GM18502 (cell line): ENCODE results near the gene DENND6A.
"Not testable (repeated sequence)": the region's sequence is repeated elsewhere in the genome, so short reads cannot be mapped to it uniquely, and the experiment has no call there.

ENCODE experiments used
- ATAC-seq: cut with Tn5 transposase; IDR thresholded peaks from one replicate; pipeline ENCODE4 v1.9.1; 2021; ENCODE audit warnings: mild to moderate bottlenecking; ENCODE audit not compliant: unreplicated experiment, poor library complexity

DENND6A gene

GRCh38 chr3:57696801-57697321 lies 4.0 kb upstream of the DENND6A start:
- ATAC-seq = no peak

DNA sequence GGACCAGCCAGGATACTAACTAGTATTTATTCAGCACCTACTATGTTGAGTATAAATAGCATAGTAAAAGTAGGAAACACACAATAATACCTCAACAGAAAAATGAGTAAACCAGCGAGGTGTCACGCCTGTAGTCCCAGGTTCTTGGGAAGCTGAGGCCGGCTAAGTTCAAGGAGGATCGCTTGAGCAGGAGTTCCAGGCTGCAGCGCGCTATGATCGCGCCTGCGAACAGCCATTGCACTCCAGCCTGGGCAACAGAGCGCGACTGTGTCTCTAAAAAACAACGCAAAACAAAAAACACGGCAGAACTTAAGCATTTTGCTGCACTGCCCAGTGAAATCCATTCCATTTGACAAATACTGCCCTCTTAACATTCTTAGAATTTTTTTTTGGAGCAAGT lies 1.3 kb upstream of the DENND6A start:
- ATAC-seq = no peak

DNA sequence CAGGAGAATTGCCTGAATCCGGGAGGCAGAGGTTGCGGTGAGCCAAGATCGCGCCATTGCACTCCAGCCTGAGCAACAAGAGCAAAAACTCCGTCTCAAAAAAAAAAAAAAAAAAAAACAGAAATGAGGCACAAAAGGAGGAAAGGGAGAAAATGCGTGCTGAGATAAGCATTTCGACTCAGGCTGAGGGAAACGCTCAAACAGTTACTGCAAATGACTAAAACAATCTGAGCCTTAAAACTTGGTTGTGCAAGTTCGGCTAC lies 813 bp downstream of the DENND6A start:
- not testable (repeated sequence) for ATAC-seq

DNA sequence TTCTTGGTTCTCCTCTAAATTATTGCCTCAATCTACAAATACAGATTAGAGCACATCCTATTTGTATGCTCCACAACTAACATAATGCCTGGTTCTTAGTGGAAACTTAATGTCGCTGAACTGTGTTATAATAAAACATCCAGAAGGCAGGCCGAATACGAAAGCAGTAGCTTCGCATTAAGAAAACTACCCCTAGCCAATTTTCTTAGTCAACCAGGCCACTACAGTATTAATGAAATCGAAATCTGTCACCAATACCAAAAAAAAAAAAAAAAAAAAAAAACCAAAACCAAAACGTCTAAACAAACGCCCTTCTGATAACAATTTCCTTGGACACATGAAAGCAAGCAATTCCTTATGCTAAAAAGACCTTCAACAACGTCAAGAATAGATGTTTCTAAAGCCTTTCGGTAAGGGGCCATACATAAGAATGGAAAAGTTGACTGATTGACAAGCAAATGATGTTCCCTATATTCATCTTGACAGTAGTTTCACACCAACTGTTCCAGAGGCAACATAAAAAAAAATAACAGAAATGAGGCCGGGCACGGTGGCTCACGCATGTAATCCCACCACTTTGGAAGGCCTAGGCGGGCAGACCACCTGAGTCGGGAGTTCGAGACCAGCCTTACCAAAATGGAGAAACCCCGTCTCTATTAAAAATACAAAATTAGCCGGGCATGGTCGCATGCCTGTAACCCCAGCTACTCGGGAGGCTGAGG lies 1.3 kb downstream of the DENND6A start:
- no peak for ATAC-seq

DNA sequence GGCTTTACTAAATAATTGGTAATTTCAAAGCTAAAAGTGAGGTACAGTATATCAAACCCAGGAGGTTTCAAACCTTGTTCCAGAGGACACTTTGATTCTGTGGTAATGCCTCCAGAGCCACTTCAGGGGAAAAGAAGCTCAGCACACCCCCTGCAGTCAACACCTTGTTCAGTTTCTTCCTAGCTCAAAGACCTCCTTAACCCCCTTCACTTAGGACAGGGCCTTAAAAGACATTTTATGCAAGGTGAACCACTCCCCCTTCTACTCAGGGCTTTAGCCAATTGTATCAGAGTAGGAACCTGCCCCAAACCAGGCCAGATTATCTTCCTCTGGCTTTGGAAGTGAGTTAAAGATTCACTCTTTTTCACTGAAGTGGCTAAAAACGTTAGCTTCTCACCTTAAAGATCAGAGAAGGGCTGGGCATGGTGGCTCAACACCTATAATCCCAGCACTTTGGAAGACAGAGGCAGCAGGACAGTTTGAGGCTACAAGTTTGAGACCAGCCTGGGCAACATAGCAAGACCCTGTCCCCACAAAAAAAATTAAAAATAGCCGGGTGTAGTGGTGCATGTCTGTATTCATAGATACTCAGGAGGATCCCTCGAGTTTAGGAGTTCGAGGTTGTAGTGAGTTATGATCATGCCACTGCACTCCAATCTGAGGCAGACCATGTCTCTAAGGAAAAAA lies 3.4 kb downstream of the DENND6A start:
- no peak for ATAC-seq

DNA sequence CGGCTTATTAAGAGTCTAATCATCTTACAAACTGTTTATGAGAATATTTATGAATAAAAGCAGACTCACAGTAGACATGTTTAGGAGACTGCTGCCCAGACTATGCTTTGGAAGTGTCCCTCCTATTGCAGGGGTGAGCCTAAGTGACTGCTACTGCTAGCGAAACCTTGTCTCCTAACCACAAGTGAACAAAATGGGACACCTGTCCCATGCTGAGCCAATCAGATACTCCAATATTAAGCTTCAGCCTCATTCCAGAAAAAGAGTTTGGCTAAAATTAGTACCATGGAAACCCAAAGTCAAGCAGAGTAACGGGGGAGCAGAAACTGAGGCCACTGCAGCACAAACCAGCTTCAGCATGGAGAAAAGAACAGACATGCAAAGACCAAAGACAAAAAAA lies 4.6 kb downstream of the DENND6A start:
- no peak for ATAC-seq

- ATAC-seq = no peak
These were observed 9.6 kb downstream of the DENND6A start for GRCh38 chr3:57683286-57683685.

GRCh38 chr3:57682284-57682683 lies 10.6 kb downstream of the DENND6A start:
- ATAC-seq = no peak

- no peak for ATAC-seq
These were observed 11.2 kb downstream of the DENND6A start for GRCh38 chr3:57681691-57682090.

DNA sequence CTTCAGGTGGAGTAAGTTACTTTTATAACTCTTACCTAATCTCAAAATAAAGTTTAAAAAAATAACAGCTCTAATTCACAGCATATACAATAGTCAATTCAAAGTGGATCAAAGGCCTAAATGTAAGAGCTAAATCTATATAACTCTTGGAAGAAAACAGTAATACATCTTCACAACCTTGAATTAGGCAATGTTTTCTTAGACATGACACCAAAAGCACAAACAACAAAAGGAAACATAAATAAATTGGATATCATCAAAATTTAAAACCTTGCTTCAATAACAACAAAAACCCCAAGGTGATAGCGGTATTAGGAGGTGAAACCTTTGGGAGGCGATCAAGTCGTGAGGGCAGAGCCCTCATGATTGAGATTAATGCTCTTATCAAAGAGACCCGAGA lies 12.8 kb downstream of the DENND6A start:
- ATAC-seq = no peak

DNA sequence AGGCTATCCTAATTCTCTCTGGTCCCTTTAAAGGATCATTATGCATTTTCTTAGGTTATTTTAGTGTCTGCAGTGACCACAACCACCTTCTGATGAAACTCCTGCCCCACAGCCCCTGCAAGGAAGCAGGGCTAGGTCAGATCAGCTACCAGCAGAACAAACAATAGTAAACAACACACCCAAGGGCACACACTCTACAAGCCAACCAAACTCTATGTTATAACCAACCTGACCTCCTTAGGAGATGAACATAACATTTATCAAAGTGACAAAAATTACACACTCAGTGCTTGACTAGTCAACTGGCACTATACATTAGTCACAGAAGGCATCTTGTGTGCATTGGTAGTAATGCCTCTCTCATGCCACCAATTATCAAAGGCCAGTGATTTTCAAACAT lies 17.3 kb downstream of the DENND6A start:
- ATAC-seq = no peak

DNA sequence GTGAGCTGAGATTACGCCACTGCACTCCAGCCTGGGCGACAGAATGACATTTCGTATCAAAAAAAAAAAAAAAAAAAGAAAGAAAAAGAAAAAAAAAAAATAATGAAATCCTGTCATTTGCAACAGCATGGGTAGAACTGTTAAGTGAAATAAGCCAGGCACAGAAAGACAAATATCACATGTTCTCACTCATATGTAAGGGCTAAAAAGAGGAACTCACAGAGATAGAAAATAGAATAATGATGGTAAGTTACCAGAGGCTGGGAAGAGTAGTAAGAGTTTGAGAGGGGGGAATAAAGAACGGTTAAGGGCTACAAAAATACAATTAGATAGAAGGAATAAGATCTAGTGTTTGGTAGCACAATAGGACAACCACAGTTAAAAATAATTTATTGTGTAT lies 19.7 kb downstream of the DENND6A start:
- no peak for ATAC-seq

- ATAC-seq = no peak
These were observed 22.3 kb downstream of the DENND6A start for GRCh38 chr3:57670543-57670942.

DNA sequence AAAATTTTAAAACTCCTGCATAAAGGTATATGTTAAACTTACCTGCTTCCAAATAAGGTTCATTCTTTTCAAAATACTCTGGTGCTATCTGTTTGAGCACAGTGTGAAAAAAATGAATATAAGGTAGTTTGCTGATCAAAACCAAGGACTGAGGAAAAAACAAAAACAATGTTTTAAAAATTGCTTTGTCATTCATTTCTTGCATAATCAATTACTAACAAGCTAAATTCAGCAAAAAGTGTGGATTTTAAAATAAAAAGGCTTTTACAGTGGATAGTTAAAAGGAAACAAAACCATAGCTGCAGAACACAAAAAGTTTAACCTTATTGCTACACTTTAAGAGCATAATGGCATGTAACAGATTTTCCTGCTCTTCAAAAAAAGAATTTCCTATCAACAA lies 31.5 kb downstream of the DENND6A start:
- ATAC-seq = no peak

- ATAC-seq = no peak
These were observed 33.0 kb downstream of the DENND6A start for GRCh38 chr3:57659806-57660439.

GRCh38 chr3:57659004-57659673 lies 33.7 kb downstream of the DENND6A start:
- no peak for ATAC-seq

- ATAC-seq = no peak
These were observed 34.3 kb downstream of the DENND6A start for GRCh38 chr3:57658536-57658935.

DNA sequence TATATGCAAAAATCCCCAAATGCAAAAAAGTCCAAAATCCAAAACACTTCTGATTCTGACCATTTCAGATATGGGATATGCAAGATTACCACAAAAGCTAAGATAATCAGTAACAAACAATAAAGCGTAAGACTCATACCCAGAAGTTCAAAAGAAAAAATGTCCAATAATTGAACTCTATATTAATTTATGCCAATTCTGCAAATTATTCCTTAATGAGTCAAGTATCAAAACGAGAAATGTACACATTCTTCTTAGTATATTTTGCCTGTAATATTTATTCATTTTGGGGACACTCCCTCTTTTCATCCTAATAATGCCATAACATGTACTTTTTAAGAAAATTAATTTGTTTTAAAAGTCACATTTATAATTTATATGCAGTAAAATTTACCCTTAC lies 37.1 kb downstream of the DENND6A start:
- no peak for ATAC-seq

GRCh38 chr3:57654267-57654666 lies 38.6 kb downstream of the DENND6A start:
- no peak for ATAC-seq

DNA sequence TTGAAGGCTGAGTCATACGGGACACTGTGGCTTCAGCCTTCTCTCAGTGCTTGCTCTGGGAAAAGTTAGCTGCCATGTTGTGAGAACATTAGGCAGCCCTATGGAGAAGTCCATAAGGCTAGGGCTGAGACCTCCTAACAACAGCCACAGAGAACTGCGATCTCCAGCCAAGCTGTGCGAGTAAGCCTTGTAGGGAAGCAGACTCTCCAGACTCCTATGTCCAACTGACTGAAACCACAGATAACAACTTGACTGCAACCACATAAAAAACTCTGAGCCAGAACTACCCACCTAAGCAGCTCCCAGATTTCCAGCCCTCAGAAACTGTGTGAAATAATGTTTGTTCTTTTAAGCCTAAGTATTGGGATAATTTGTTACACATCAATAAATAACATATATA lies 40.7 kb downstream of the DENND6A start:
- ATAC-seq = no peak

- no peak for ATAC-seq
These were observed 45.5 kb downstream of the DENND6A start for GRCh38 chr3:57647292-57647940.
